Lower leg skin (tissue), 4 donors: ENCODE data around the gene NDUFB10. TPM values are rescaled to one million over a fixed set of nuclear protein-coding genes. Genes with fewer than 3 reads are reported as not detected.

ENCODE experiments used
- DNase-seq, 2 donors: peaks; one replicate each; pipeline ENCODE4 v3.0.0-alpha.2; 2019; ENCODE audit warnings: low spot score in 2 of 2
- H3K4me3 ChIP-seq: fragments of 200-600 bp; sonication (generic); 2 replicates; pipeline ENCODE4 v1.5.1; 2017; ENCODE audit warnings: mild to moderate bottlenecking, low read depth; ENCODE audit not compliant: poor library complexity, severe bottlenecking
- CTCF ChIP-seq, 3 donors: fragments of 450-650 bp; IDR thresholded peaks; one replicate each; pipeline ENCODE4 v1.5.1; 2016; ENCODE audit warnings: antibody characterized with exemption in 3 of 3, mild to moderate bottlenecking in 3 of 3, moderate library complexity in 2 of 3
- POLR2A ChIP-seq, 2 donors: fragments of 450-650 bp; IDR thresholded peaks; one replicate each; pipeline ENCODE4 v1.6.1; 2016 to 2017; ENCODE audit warnings: antibody characterized with exemption in 2 of 2, mild to moderate bottlenecking in 1 of 2, moderate library complexity in 1 of 2
- WGBS, 2 donors: methylation state at CpG; one replicate each; pipeline ENCODE4 v1.1.5; 2018; 5-methylcytosine and 5-hydroxymethylcytosine counted together
- intact Hi-C: fragments of 100-400 bp; cut with DNase I; formaldehyde crosslinking; loops from one replicate; pipeline ENCODE4 v1.15.0; 2023; ENCODE audit warnings: low total_unique reads
- total RNA-seq, 4 donors: library from RNA; depleted of rRNA; stranded (reverse); fragments of >200 nt; gene quantifications; one replicate each; pipeline ENCODE4 v1.1.0, GENCODE V29; 2016

NDUFB10 gene
- total RNA-seq, 4 donors from 2014 or later = 183 to 245 (median 217) TPM

DNA sequence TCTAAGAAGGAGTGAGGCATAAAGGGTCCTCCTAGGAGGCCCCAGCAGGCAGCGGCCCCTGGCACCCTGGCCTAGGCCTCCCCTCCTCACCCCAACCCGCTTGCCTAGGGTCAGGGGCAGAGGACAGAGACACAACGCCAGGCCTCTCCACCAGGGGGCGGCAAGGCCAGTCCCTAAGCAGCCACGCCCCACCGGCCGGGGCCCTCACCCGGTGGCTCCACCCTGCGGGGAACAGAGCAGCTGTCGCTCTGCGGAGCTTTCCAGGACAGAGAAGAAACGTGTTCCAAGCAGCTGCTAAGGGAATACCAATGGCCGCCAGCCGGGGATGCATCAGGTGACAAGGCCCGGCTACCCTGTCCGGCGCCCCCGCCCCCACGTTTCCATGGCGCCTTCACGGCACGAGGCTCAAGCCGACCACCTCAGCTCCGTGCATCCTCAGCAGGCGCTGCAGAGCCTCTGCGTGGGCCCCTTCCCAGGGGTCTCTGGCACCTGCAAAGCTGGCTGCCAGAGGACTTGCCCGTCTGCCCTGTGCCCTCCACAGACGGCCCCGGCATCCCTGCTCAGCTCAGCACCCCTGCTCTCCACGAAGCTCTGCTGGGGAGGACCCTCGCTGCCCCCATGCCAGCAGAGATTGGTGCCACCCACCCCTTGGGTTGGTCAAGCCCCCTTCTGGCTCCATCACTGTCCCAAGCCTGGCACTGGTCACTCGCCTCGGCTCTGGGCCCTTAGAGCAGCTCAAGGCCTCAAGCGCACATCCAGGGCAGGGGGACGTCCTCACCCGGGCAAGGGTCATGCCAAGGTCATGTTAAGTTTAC is 44.7 kb downstream of the NDUFB10 start:
- no peak for TF ChIP-seq POLR2A (IDR thresholded peaks at IDR 0.05)
- peak in 1 of 3 donors; percentile 57 for TF ChIP-seq CTCF (IDR thresholded peaks at IDR 0.05)
- DNase-seq = peak; percentile 74 to 95
- WGBS, 2 donors = 34% methylated on average over 33 of the region's 36 CpGs
- intact Hi-C loops = no loop called here
- H3K4me3 ChIP-seq = no peak overlapping the region

- TF ChIP-seq POLR2A (IDR thresholded peaks at IDR 0.05) (no peak), CTCF (IDR thresholded peaks at IDR 0.05) (no peak)
- no peak overlapping the region for H3K4me3 ChIP-seq
- intact Hi-C loops = no loop called here
- WGBS, 2 donors = 58 to 87% methylated on average over 15 to 32 of the region's 34 CpGs
- no peak for DNase-seq
Measured at GRCh38 chr16:2004795-2005517, 45.6 kb downstream of the NDUFB10 start.

DNA sequence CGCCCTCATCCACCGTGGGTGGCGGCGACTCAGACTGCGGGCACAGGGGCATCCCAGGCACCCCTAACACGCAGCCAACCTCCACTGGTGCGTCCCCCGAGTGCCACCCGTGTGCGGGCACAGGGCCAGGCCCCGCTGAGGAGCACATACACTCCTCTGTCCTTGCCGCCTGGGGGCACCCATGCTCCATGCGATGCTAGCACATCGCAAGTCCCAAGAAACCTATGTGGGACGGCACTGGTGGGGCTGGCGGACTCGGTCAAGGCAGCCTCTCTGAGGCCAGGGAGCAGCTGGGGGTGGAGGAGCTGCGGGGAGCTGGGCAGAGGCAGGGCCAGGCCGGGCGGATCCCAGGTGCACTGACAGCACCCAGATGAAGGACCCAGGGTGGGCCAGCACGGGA is 46.3 kb downstream of the NDUFB10 start:
- intact Hi-C loops = no loop called here
- WGBS, 2 donors = 61 to 62% methylated on average over 18 of the region's 21 CpGs
- TF ChIP-seq POLR2A (IDR thresholded peaks at IDR 0.05) (no peak), CTCF (IDR thresholded peaks at IDR 0.05) (no peak)

DNA sequence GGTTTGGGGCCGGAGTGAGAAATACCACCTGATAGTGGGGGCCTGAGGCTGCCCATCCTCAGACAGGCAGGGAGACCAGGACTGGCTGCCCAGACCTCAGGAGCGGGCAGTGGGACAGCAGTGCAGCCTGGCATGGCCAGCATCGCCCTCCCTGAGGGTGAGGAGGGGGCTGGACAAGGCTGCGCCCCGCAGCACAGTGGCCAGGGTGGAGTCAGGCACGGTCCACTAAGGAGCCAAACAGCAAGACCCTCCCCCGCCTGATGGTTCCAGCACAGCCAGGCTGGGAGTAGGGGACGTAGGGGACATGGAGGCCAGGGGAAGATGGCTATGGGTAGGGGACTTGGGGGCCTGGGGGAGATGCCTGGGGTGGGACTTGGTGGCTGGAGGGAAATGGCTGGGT is 47.0 kb downstream of the NDUFB10 start:
- DNase-seq = no peak
- 86 to 93% methylated on average over 8 of the region's 8 CpGs for WGBS, 2 donors
- intact Hi-C loops = no loop called here

More for the DNA sequence above, 46.3 kb downstream of the NDUFB10 start:
- DNase-seq = no peak
- H3K4me3 ChIP-seq = no peak overlapping the region

More for the DNA sequence above, 47.0 kb downstream of the NDUFB10 start:
- no peak overlapping the region for H3K4me3 ChIP-seq
- TF ChIP-seq CTCF (IDR thresholded peaks at IDR 0.05) (no peak), POLR2A (IDR thresholded peaks at IDR 0.05) (no peak)
